HCEC 1CT (cell line): ENCODE results near the gene HSDL1.
A peak's percentile ranks its signal among the peaks of the same experiment; 100 is the strongest.

ENCODE experiments used
- DNase-seq: peaks from one replicate; pipeline ENCODE4 v3.0.0-alpha.2; 2017

Gene HSDL1

GRCh38 chr16:84144859-84145639 is at the start of gene HSDL1, which contains the start of gene DNAAF1:
Gene HSDL1 (minus strand): TSS chr16:84145177. CDS start chr16:84131321, 13,856 bp downstream.
Gene DNAAF1 (plus strand): TSS chr16:84145308. CDS start chr16:84145441, 133 bp downstream.
- DNase-seq, result peak; percentile 71

- DNase-seq, result no peak
These were observed 49.0 kb upstream of the HSDL1 start for GRCh38 chr16:84194018-84194417.

GRCh38 chr16:84193480-84193879 is 48.5 kb upstream of the HSDL1 start:
- no peak for DNase-seq

GRCh38 chr16:84191466-84191865 is 46.5 kb upstream of the HSDL1 start:
- DNase-seq, result no peak

- no peak for DNase-seq
These were observed 45.9 kb upstream of the HSDL1 start, which contains the start of gene ADAD2 for GRCh38 chr16:84190731-84191388. Gene ADAD2 (plus strand): TSS chr16:84191157. CDS start chr16:84191231, 74 bp downstream.

GRCh38 chr16:84186685-84187437 is 41.9 kb upstream of the HSDL1 start, which contains the start of gene TAF1C:
Gene TAF1C (minus strand): TSS chr16:84187057. CDS start chr16:84184988, 2,069 bp downstream.
- DNase-seq, result peak; percentile 86

- no peak for DNase-seq
These were observed 39.8 kb upstream of the HSDL1 start for GRCh38 chr16:84184775-84185174.

GRCh38 chr16:84183911-84184591 is 39.1 kb upstream of the HSDL1 start:
- DNase-seq, result no peak

GRCh38 chr16:84183572-84183875 is 38.5 kb upstream of the HSDL1 start:
- no peak for DNase-seq

- DNase-seq, result no peak
These were observed 37.9 kb upstream of the HSDL1 start for GRCh38 chr16:84182680-84183571.

GRCh38 chr16:84182104-84182503 is 37.1 kb upstream of the HSDL1 start:
- no peak for DNase-seq

- DNase-seq, result no peak
These were observed 36.4 kb upstream of the HSDL1 start for GRCh38 chr16:84181144-84181915.

- DNase-seq, result no peak
These were observed 35.7 kb upstream of the HSDL1 start for GRCh38 chr16:84180519-84181140.

- DNase-seq, result no peak
These were observed 34.8 kb upstream of the HSDL1 start for GRCh38 chr16:84179612-84180320.

- no peak for DNase-seq
These were observed 34.1 kb upstream of the HSDL1 start for GRCh38 chr16:84178892-84179611.

- no peak for DNase-seq
These were observed 33.3 kb upstream of the HSDL1 start for GRCh38 chr16:84178146-84178765.

GRCh38 chr16:84177741-84178073 is 32.7 kb upstream of the HSDL1 start:
- peak; percentile 32 for DNase-seq

- DNase-seq, result no peak
These were observed 31.4 kb upstream of the HSDL1 start for GRCh38 chr16:84176192-84177053.
